OCI-LY3 (cell line): ENCODE measurements around the gene EGLN2.

Experiments
- CTCF ChIP-seq: fragments of 200-600, 300-600 bp; sonication (generic); IDR thresholded peaks from 2 replicates; pipeline ENCODE4 v1.5.1; 2014; ENCODE audit warnings: antibody characterized with exemption, low read length, low read depth
- EZH2phosphoT487 ChIP-seq: fragments of 200-600 bp; shearing (Covaris generic); IDR thresholded peaks from 2 replicates; pipeline ENCODE4 v1.6.1; 2018; ENCODE audit warnings: antibody characterized with exemption, mixed run types, low read depth

GRCh38 chr19:40813182-40813581, 14.2 kb downstream of the EGLN2 start:
- TF ChIP-seq CTCF (no peak), EZH2phosphoT487 (no peak)
